ENCODE results near the gene TSSK6.

DNA sequence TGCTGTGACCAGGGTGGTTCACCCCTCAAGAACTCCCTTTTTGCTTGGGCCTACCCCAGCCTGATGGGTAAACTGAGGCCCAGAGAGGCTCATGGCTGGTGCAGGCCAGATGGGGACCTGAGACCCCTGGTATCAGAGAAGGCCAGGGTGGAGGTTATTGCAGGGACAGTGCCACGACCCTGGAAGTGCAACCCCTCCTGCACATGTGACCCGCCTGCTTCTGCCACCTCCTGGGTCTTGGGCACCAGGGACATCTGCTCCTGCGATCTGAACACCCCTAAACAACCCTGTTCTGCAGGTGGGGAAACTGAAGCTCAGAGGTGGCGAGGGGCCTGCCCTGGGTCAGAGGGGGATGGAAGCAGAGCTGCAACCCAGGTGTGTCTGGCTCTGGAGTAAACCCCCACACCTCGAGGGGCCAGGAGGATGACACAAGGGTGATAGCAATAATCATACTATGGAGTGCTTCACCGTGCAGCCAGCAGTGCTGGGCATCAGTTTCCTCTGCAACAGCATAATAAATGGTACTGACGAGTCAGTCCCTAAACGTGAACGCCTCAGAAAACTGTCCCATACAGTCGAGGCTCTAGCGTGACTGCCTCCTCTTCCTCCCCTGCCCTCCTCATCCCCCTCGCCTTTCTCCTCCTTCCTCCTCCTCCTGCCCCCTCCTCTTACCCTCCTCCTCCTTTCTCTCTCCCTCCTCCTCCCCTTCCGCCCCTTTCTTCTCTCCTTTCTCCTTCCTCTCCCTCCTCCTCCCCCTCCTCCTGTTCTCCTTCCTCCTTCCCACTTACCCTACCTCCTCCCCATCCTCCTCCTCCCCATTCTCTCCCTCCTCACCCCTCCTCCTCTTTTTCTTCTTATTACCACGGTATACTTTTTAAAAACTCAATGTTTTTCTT, 17.7 kb upstream of the TSSK6 start:
- TF ChIP-seq FOXM1 (IDR thresholded peaks at IDR 0.05; ENCODE audit: borderline replicate concordance, low read depth) (no peak), NFIC (IDR thresholded peaks at IDR 0.05) (no peak)

All from Ishikawa (cell line).